ENCODE results near the gene SH3BGRL3. TPM values are rescaled to one million over a fixed set of nuclear protein-coding genes. Genes with fewer than 3 reads are reported as not detected.

Gene SH3BGRL3
- polyA plus RNA-seq, 2 of the 4 experiments (the other 2 are of a cell fraction) = 38.7 to 78.6 TPM

DNA sequence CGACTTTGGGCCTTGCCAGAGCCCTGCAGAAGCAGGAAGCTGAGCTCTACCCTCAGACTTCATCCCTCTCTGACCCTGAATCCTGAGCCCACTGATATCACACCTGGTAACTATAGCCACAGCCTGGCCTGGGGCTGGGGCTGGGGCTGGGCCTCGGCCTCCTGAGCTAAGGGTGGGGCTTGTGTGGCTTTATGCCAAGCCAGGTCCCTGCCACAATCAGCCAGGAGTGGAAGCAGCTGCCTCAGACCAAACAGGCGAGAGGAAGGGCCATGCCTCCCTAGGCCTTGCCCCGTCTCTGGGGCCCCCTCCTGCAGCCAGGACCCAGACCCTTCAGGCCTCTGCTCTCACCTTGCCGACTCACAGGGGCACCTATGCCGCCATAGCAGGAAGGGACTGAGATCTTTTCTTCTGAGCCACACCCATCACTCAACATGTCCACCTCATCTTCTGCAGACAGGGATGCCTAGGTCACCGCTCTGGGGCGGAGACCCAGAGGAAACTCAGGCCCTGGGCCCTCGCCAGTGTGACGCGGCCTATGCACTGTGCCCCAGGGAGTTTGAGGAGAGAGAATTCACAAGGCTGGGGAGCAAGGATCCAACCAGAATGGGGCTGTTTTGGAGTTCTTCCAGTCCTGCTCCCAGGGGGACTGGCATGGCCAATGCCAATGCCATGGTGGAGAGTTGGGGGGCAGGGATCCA lies 20.8 kb downstream of the SH3BGRL3 start:
- FAIRE-seq (no peak), ATAC-seq (no peak), DNase-seq (ENCODE audit: low read depth in 1 of 2, low spot score in 1 of 2) (no peak)
- TF ChIP-seq CHD4 (IDR thresholded peaks at IDR 0.05; ENCODE audit: borderline replicate concordance) (no peak), RFX5 (IDR thresholded peaks at IDR 0.05) (no peak), NFE2L2 (conservative IDR thresholded peaks at IDR 0.05; ENCODE audit: low read length) (no peak), RNF2 (IDR thresholded peaks at IDR 0.05; ENCODE audit: borderline replicate concordance, low read depth) (no peak), PBX3 (IDR thresholded peaks at IDR 0.05) (no peak), JUNB (IDR thresholded peaks at IDR 0.05) (no peak), MYC (IDR thresholded peaks at IDR 0.05; ENCODE audit: borderline replicate concordance, low read length) (no peak), KDM1A (IDR thresholded peaks at IDR 0.05; ENCODE audit: low read depth) (no peak), MAZ (IDR thresholded peaks at IDR 0.05; ENCODE audit: borderline replicate concordance, low read depth, low read length) (no peak)
- TF ChIP-seq, protein P1, sequence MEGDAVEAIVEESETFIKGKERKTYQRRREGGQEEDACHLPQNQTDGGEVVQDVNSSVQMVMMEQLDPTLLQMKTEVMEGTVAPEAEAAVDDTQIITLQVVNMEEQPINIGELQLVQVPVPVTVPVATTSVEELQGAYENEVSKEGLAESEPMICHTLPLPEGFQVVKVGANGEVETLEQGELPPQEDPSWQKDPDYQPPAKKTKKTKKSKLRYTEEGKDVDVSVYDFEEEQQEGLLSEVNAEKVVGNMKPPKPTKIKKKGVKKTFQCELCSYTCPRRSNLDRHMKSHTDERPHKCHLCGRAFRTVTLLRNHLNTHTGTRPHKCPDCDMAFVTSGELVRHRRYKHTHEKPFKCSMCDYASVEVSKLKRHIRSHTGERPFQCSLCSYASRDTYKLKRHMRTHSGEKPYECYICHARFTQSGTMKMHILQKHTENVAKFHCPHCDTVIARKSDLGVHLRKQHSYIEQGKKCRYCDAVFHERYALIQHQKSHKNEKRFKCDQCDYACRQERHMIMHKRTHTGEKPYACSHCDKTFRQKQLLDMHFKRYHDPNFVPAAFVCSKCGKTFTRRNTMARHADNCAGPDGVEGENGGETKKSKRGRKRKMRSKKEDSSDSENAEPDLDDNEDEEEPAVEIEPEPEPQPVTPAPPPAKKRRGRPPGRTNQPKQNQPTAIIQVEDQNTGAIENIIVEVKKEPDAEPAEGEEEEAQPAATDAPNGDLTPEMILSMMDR (IDR thresholded peaks at IDR 0.05) = no peak
- TF ChIP-seq, protein P2, sequence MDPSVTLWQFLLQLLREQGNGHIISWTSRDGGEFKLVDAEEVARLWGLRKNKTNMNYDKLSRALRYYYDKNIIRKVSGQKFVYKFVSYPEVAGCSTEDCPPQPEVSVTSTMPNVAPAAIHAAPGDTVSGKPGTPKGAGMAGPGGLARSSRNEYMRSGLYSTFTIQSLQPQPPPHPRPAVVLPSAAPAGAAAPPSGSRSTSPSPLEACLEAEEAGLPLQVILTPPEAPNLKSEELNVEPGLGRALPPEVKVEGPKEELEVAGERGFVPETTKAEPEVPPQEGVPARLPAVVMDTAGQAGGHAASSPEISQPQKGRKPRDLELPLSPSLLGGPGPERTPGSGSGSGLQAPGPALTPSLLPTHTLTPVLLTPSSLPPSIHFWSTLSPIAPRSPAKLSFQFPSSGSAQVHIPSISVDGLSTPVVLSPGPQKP (IDR thresholded peaks at IDR 0.05; ENCODE audit: low read depth, low read length) = no peak
- Histone ChIP-seq H3K4me3 (no peak overlapping the region), H3K9me3 (no peaks in the 10 kb centered on the region), H3K4me1 (peaks cover 12% of the 10 kb centered on the region; the same call in 2 of the 3 replicates), H3K4me2 (no peak overlapping the region), H3K27ac (no peak overlapping the region)
- 91% methylated on average over 10 of the region's 11 CpGs for WGBS (ENCODE audit: missing lambda C conversion rate)
- POLR2A ChIA-PET = no interaction called here
- CTCF ChIA-PET = interaction anchor here (0.7 to 1.8 kb wide), 5 partner anchors 15 to 117 kb away, joined by 3 to 5 read pairs (median 5); no protein-coding TSS in a partner anchor

GRCh38 chr1:26302733-26303405 lies 23.0 kb downstream of the SH3BGRL3 start:
- DNase-seq (ENCODE audit: low read depth in 1 of 2, low spot score in 1 of 2) = no peak
- POLR2A ChIA-PET = no interaction called here
- no peak for FAIRE-seq

GRCh38 chr1:26305667-26306289 lies 25.9 kb downstream of the SH3BGRL3 start:
- H3K27ac ChIP-seq = peak overlapping the region; percentile 67 to 88
- H3K9me3 ChIP-seq = no peaks in the 10 kb centered on the region
- DNase-seq (ENCODE audit: low read depth in 1 of 2, low spot score in 1 of 2) = no peak
- H3K4me2 ChIP-seq = peak overlapping the region; percentile 91
- WGBS (ENCODE audit: missing lambda C conversion rate) = 39% methylated on average over 8 of the region's 8 CpGs
- peaks cover 13% of the 10 kb centered on the region for H3K4me1 ChIP-seq
- ChIA-PET CTCF (interaction anchor here (0.6 to 2.2 kb wide), 4 partner anchors 13 to 58 kb away, joined by 3 to 9 read pairs (median 4); partner anchors contain the start of gene CD52), POLR2A (no interaction called here)
- FAIRE-seq = no peak
- peak; percentile 4 to 10; a peak in 3 of 6 replicates for ATAC-seq
- H3K4me3 ChIP-seq = peak overlapping the region; percentile 63
- no peak for TF ChIP-seq CBX8 (IDR thresholded peaks at IDR 0.05)
- TF ChIP-seq, protein P3, sequence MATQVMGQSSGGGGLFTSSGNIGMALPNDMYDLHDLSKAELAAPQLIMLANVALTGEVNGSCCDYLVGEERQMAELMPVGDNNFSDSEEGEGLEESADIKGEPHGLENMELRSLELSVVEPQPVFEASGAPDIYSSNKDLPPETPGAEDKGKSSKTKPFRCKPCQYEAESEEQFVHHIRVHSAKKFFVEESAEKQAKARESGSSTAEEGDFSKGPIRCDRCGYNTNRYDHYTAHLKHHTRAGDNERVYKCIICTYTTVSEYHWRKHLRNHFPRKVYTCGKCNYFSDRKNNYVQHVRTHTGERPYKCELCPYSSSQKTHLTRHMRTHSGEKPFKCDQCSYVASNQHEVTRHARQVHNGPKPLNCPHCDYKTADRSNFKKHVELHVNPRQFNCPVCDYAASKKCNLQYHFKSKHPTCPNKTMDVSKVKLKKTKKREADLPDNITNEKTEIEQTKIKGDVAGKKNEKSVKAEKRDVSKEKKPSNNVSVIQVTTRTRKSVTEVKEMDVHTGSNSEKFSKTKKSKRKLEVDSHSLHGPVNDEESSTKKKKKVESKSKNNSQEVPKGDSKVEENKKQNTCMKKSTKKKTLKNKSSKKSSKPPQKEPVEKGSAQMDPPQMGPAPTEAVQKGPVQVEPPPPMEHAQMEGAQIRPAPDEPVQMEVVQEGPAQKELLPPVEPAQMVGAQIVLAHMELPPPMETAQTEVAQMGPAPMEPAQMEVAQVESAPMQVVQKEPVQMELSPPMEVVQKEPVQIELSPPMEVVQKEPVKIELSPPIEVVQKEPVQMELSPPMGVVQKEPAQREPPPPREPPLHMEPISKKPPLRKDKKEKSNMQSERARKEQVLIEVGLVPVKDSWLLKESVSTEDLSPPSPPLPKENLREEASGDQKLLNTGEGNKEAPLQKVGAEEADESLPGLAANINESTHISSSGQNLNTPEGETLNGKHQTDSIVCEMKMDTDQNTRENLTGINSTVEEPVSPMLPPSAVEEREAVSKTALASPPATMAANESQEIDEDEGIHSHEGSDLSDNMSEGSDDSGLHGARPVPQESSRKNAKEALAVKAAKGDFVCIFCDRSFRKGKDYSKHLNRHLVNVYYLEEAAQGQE (IDR thresholded peaks at IDR 0.05) = no peak
- TF ChIP-seq CHD4 (IDR thresholded peaks at IDR 0.05; ENCODE audit: borderline replicate concordance) = no peak
- TF ChIP-seq ZSCAN20 (CRISPR knock-in tag; IDR thresholded peaks at IDR 0.05) = no peak
- TF ChIP-seq RAD21 (conservative IDR thresholded peaks at IDR 0.05 in 1 of 2, IDR thresholded peaks at IDR 0.05 in 1 of 2) = no peak
- TF ChIP-seq RARB (CRISPR knock-in tag; IDR thresholded peaks at IDR 0.05) = no peak
- TF ChIP-seq KDM5A (IDR thresholded peaks at IDR 0.05) = no peak
- no peak for TF ChIP-seq EP300 (IDR thresholded peaks at IDR 0.05)
- no peak for TF ChIP-seq SMC3 (IDR thresholded peaks at IDR 0.05)
- no peak for TF ChIP-seq FOSL2 (IDR thresholded peaks at IDR 0.05)
- no peak for TF ChIP-seq FOSL2 (CRISPR knock-in tag; IDR thresholded peaks at IDR 0.05)
- no peak for TF ChIP-seq CBX2 (IDR thresholded peaks at IDR 0.05; ENCODE audit: borderline replicate concordance, low read depth)

More at GRCh38 chr1:26302733-26303405, 23.0 kb downstream of the SH3BGRL3 start:
- H3K9me3 ChIP-seq = no peaks in the 10 kb centered on the region
- CTCF ChIA-PET = interaction anchor here (0.8 to 1.2 kb wide), 3 partner anchors 14 to 19 kb away, joined by 3 to 4 read pairs (median 3); no protein-coding TSS in a partner anchor
- peak overlapping the region in 1 of 2 experiments; percentile 62; a peak in 2 of 6 replicates for H3K27ac ChIP-seq
- no peak for ATAC-seq
- 58% methylated on average over 8 of the region's 8 CpGs for WGBS (ENCODE audit: missing lambda C conversion rate)
- TF ChIP-seq FOSL2 (IDR thresholded peaks at IDR 0.05) = no peak
- TF ChIP-seq FOSL2 (CRISPR knock-in tag; IDR thresholded peaks at IDR 0.05) = no peak
- no peak for TF ChIP-seq HEYL (CRISPR knock-in tag; IDR thresholded peaks at IDR 0.05)
- no peak for TF ChIP-seq FOSB (CRISPR knock-in tag; IDR thresholded peaks at IDR 0.05)
- TF ChIP-seq POLR2AphosphoS2 (conservative IDR thresholded peaks at IDR 0.05; ENCODE audit: low read length) = no peak
- no peak overlapping the region for H3K4me2 ChIP-seq
- peaks cover 16% of the 10 kb centered on the region for H3K4me1 ChIP-seq
- H3K4me3 ChIP-seq = no peak overlapping the region

All from A549 (cell line).